Suprapubic skin (tissue), 4 donors: ENCODE data around the gene POPDC2. TPM values are rescaled to one million over a fixed set of nuclear protein-coding genes. Genes with fewer than 3 reads are reported as not detected.

Experiments
- DNase-seq, 2 donors: peaks; one replicate each; pipeline ENCODE4 v3.0.0-alpha.2; 2019; ENCODE audit warnings: low spot score in 2 of 2
- H3K27ac ChIP-seq: fragments of 200-600 bp; sonication (generic); one replicate; pipeline ENCODE4 v1.5.1; 2019
- H3K27me3 ChIP-seq: fragments of 200-600 bp; sonication (generic); one replicate; pipeline ENCODE4 v1.5.1; 2019
- H3K36me3 ChIP-seq: fragments of 200-600 bp; sonication (generic); one replicate; pipeline ENCODE4 v1.5.1; 2019
- H3K4me1 ChIP-seq: fragments of 200-600 bp; sonication (generic); one replicate; pipeline ENCODE4 v1.5.1; 2019
- H3K4me3 ChIP-seq: fragments of 200-600 bp; sonication (generic); one replicate; pipeline ENCODE4 v1.5.1; 2019; ENCODE audit warnings: mild to moderate bottlenecking
- H3K9me3 ChIP-seq: fragments of 200-600 bp; sonication (generic); one replicate; pipeline ENCODE4 v1.5.1; 2019
- EP300 ChIP-seq: sonication (generic); formaldehyde crosslinking; IDR thresholded peaks from one replicate; pipeline ENCODE4 v1.6.1; 2017; ENCODE audit warnings: antibody characterized with exemption
- POLR2A ChIP-seq, 2 donors: fragments of 450-650 bp; IDR thresholded peaks; one replicate each; pipeline ENCODE4 v1.6.1; 2017; ENCODE audit warnings: antibody characterized with exemption in 2 of 2, mild to moderate bottlenecking in 2 of 2, moderate library complexity in 2 of 2
- POLR2AphosphoS5 ChIP-seq, 3 donors: sonication (generic); formaldehyde crosslinking; IDR thresholded peaks; one replicate each; pipeline ENCODE4 v1.6.1; 2017; ENCODE audit warnings: antibody characterized with exemption in 3 of 3
- WGBS: methylation state at CpG from one replicate; pipeline ENCODE4 v1.1.5; 2018; 5-methylcytosine and 5-hydroxymethylcytosine counted together
- total RNA-seq, 4 donors: library from RNA; depleted of rRNA; stranded (reverse); fragments of >200 nt; gene quantifications; one replicate each; pipeline ENCODE4 v1.1.0, GENCODE V29; 2016
- TF ChIP-seq, protein P1 (sequence below), 2 donors: fragments of 200-600 bp in 1 of 2; fragments of 450-650 bp in 1 of 2; sonication (generic) in 1 of 2; IDR thresholded peaks; one replicate each; pipeline ENCODE4 v1.5.1; 2016 to 2019; ENCODE audit warnings: antibody characterized with exemption in 2 of 2, mild to moderate bottlenecking in 1 of 2, moderate library complexity in 1 of 2

Gene POPDC2
- total RNA-seq: 1 to 10 TPM in 3 of 4 donors, under 1 TPM in 1; 0.68 to 4.5 (median 3.4) TPM

GRCh38 chr3:119660474-119661440, at the start of gene POPDC2:
Gene POPDC2, minus strand, starts transcription at chr3:119660589. Its CDS starts 166 bp downstream, at chr3:119660423.
- H3K4me3 ChIP-seq: no peak within 1 kb of the TSS
- no peak for TF ChIP-seq POLR2A (IDR thresholded peaks at IDR 0.05)
- no peak for TF ChIP-seq EP300
- TF ChIP-seq, protein P1, sequence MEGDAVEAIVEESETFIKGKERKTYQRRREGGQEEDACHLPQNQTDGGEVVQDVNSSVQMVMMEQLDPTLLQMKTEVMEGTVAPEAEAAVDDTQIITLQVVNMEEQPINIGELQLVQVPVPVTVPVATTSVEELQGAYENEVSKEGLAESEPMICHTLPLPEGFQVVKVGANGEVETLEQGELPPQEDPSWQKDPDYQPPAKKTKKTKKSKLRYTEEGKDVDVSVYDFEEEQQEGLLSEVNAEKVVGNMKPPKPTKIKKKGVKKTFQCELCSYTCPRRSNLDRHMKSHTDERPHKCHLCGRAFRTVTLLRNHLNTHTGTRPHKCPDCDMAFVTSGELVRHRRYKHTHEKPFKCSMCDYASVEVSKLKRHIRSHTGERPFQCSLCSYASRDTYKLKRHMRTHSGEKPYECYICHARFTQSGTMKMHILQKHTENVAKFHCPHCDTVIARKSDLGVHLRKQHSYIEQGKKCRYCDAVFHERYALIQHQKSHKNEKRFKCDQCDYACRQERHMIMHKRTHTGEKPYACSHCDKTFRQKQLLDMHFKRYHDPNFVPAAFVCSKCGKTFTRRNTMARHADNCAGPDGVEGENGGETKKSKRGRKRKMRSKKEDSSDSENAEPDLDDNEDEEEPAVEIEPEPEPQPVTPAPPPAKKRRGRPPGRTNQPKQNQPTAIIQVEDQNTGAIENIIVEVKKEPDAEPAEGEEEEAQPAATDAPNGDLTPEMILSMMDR (IDR thresholded peaks at IDR 0.05): no peak
- no peak for TF ChIP-seq POLR2AphosphoS5 (IDR thresholded peaks at IDR 0.05)
- H3K27ac ChIP-seq: no peak within 1 kb of the TSS
- H3K9me3 ChIP-seq: no peaks in the 10 kb centered on the region
- no peak for DNase-seq
- WGBS: 81% methylated on average over 9 of the region's 9 CpGs
- peaks cover 4% of the 10 kb centered on the region for H3K4me1 ChIP-seq
- no peaks in the 10 kb centered on the region for H3K36me3 ChIP-seq
- H3K27me3 ChIP-seq: no peaks in the 10 kb centered on the region

GRCh38 chr3:119703820-119704531, 43.6 kb upstream of the POPDC2 start:
- Histone ChIP-seq H3K9me3 (no peaks in the 10 kb centered on the region), H3K36me3 (no peaks in the 10 kb centered on the region), H3K27me3 (no peaks in the 10 kb centered on the region), H3K4me1 (peaks cover 20% of the 10 kb centered on the region), H3K27ac (no peak overlapping the region), H3K4me3 (no peak overlapping the region)
- DNase-seq: no peak
- WGBS: 63% methylated on average over 8 of the region's 8 CpGs
- TF ChIP-seq EP300: no peak
- TF ChIP-seq POLR2A (IDR thresholded peaks at IDR 0.05): no peak
- TF ChIP-seq, protein P1 (IDR thresholded peaks at IDR 0.05): no peak
- no peak for TF ChIP-seq POLR2AphosphoS5 (IDR thresholded peaks at IDR 0.05)

- Histone ChIP-seq H3K4me1 (peaks cover 20% of the 10 kb centered on the region), H3K9me3 (no peaks in the 10 kb centered on the region), H3K36me3 (no peaks in the 10 kb centered on the region), H3K27ac (no peak within 1 kb of the TSS), H3K27me3 (no peaks in the 10 kb centered on the region), H3K4me3 (peak within 1 kb of the TSS; percentile 53)
- DNase-seq: peak; percentile 97 to 98
- 5% methylated on average over 44 of the region's 59 CpGs for WGBS
- TF ChIP-seq POLR2AphosphoS5 (IDR thresholded peaks at IDR 0.05): no peak
- TF ChIP-seq, protein P1 (IDR thresholded peaks at IDR 0.05): no peak
- TF ChIP-seq EP300: no peak
- no peak for TF ChIP-seq POLR2A (IDR thresholded peaks at IDR 0.05)
These were observed 42.4 kb upstream of the POPDC2 start, which contains the start of gene CFAP91 for GRCh38 chr3:119702530-119703527. Gene CFAP91, plus strand, starts transcription at chr3:119703022. Its CDS starts 77 bp downstream, at chr3:119703099.

DNA sequence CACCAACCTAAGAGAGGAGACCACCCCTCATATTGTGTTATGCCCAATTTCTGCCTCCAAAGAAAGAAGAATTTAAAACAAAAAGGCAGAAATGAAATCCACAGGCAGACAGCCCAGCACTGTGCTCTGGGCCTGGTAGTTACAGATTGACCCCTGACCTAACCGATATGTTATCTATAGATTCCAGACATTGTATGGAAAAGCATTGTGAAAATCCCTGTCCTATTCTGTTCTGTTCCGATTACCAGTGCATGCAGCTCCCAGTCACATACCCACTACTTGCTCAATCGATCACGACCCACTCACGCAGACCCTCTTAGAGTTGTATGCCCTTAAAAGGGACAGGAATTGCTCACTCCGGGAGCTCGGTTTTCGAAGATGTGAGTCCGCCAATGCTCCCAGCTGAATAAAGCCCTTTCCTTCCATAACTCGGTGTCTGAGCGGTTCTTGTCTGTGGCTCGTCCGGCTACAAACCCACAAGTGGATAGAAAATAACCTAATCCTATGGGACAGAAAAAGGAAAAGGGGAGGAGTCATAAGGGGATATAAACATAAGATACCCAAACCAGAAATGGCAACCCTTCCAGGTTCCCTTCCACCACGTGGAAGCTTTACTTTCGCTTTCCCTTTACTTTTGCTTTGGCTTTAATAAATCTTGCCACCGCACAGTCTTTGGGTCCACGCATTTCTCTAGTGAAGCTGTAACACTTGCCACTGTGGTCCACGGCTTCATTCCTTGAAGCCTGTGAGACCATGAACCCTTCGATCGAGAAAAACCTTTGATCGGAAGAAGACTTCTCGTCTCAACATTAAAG, 40.7 kb upstream of the POPDC2 start:
- no peak overlapping the region for H3K4me3 ChIP-seq
- H3K36me3 ChIP-seq: no peaks in the 10 kb centered on the region
- no peaks in the 10 kb centered on the region for H3K9me3 ChIP-seq
- no peak overlapping the region for H3K27ac ChIP-seq
- 85% methylated on average over 9 of the region's 22 CpGs for WGBS
- TF ChIP-seq EP300 (no peak), POLR2A (IDR thresholded peaks at IDR 0.05) (no peak), POLR2AphosphoS5 (IDR thresholded peaks at IDR 0.05) (no peak)
- TF ChIP-seq, protein P1 (IDR thresholded peaks at IDR 0.05): no peak
- no peak for DNase-seq
- no peaks in the 10 kb centered on the region for H3K27me3 ChIP-seq
- peaks cover 20% of the 10 kb centered on the region for H3K4me1 ChIP-seq
